HG03103 (cell line): Measurements from ENCODE around the gene MPZL3.

ENCODE experiments used
- ATAC-seq: cut with Tn5 transposase; IDR thresholded peaks from one replicate; pipeline ENCODE4 v1.9.1; 2021; ENCODE audit warnings: low read depth; ENCODE audit not compliant: unreplicated experiment

The MPZL3 gene

DNA sequence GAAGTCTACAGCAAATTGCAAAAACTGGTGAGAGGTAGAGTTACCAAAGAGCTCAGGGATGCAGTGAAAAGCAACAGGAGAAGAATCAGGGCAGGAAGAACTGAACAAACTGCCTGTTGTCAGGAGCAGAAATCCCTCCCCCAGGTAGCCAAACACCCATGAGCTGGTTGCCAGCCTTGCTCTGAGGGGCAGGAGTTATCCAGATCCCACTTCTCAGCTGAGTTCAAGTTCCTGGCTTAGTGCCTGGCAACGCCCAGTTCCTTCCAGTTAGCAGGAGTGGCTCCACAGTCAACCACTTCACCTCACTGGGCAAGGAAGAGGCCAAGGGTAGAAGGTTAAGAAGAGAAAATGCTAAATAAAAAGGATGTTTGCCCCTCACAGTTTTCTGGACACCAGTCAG, 13.8 kb upstream of the MPZL3 start:
- no peak for ATAC-seq

DNA sequence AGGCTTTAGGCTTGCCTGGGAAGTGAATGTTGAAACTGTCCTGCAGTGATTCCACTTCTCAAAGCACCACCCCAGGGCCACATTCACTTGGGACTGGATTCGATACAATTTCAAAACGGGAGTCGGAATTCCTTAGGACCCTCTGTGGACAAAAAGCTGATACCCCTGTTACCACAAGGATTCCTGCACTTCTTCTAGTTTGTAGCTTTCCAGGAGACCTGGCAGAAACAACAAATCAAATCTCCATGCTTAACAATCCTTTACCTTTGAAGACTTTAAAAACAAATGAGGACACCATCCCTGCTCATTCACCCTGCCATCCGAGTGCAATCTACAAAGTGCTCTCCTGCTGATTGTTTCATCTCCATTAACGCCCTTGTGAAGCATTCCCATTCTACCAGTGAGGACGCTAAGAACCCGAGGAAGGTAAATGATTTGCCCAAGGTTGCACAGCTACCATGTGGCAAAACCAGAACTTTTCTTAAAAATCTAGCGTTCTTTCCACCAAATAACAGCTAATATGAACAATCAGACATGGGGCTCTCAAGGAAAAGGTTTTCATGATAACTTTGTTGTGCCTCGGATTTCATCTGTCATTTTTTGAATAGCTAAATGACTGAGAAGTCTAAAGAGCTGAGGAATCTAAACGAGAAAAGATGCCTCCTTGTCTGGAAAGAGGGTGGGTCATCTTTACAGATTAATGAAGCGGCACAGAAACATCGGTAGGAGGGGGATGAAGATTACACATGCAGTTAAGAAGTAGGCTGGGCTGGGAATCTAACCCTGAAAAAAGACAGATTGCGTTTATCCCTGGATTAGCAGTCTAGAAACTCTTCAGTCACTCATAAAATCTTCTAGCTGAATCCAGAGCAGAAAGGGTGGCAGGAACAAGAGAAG, 12.7 kb upstream of the MPZL3 start:
- ATAC-seq = no peak

DNA sequence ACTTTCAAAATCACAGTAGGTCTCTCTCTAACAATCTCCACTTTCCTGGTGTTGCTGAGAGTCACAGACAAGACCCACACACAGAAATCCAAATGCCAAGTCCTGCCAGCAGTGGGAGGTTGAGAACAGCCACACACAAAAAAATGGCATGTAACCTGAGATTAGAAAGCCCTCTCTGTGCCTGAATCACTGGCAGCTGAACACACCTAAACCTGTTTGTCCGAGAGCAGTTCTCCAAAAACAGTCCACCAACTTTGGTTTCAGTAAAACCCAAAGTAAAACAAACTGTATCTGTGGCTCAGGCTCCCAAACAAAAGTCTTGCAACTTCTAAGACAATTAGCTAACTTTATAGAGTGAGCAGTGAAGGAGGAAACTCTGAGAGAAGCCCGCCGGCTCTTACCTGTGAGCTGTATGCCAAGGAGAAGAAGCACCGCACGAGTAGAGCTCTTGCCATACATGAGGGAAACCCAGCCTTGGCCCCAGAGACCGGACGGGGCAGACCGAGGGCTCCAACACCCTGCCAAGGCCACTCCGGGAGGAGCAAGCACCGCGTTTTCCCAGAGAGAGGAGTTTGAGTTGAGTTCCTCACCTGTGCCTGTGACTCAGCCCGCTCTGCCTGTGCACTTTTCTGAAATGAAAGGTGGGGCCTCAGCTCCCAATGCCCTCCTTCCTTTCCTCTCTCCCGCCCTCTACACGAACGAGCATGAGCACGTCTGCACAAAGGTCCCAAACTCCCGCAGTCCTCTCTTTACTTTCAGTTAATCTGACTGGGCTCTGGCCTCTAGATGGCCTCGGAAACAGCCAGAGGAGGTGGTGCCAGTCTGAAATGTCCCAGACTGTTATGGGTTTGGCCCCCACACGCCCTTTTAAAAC, 11.8 kb upstream of the MPZL3 start, which contains the start of gene MPZL2:
Gene MPZL2, minus strand, starts transcription at position 603 of the 874 bp plus-strand sequence. Its CDS starts 144 bp downstream, at position 459.
- no peak for ATAC-seq

DNA sequence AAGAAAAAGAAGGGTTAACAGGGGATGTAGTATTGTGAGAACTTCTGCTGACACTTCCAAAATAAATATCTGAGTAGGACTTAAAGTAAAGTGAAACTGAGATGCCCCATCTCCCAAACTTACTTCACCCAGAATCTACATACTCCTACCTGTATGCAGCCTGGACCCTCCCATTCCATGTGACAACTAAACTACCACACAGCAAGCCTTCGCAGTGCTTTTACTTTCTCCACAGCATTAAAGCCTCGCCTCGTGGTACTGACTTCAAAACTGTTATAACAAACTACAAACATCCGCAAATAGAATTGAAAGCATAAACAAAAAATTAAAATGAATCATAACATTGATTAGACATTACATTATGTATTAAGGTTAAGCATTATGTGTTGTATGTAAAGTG, 10.9 kb upstream of the MPZL3 start:
- no peak for ATAC-seq

DNA sequence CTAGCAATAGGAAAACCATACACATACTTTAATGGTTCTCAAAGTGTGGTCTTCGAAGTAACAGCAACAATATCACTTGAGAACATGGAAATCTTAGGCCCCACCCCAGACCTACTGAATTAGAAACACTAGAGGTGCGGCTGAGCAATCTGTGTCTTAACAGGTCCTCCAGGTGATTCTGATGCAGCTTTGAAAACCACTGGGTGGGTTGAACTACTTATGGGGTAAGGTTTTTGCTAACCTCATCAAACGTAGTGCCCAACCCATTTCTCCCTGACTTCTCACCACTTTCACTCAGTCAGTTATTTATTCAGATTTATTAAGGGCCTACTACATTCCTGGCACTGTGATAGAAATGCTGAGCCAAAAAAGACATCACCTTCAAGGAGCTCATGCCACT, 8.2 kb upstream of the MPZL3 start:
- ATAC-seq = no peak

DNA sequence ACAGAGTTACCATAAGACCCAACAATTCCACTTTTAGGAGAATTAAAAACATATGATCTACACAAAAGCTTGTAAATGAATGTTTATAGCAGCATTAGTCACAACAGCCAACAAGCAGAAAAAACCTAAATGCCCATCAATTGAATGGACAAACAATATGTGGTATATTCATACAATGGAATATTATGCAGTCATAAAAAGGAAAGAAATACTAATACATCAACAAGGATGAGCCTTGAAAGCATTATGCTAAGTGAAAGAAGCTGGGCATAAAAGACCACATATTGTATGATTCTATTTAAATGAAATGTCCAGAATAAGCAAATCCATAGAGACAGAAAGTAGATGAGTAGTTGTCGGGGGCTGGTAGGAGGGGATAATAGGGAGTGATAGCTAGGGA, 7.0 kb upstream of the MPZL3 start:
- ATAC-seq = no peak

DNA sequence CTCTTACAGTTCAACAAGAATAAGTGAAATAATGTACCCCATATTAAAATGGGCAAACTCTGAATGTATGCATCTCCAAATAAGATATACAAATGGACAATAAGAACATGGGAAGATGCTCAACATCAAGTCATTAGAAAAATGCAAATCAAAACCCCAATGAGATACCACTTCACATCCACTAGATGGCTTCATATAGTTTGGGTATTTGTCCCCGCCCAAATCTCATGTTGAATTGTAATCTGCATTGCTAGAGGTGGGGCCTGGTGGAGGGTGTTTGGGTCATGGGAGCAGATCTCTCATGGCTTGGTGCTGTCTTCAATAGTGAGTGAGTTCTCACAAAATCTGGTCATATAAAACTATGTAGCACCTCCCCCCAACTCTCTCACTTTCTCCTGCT, 6.2 kb upstream of the MPZL3 start:
- no peak for ATAC-seq

DNA sequence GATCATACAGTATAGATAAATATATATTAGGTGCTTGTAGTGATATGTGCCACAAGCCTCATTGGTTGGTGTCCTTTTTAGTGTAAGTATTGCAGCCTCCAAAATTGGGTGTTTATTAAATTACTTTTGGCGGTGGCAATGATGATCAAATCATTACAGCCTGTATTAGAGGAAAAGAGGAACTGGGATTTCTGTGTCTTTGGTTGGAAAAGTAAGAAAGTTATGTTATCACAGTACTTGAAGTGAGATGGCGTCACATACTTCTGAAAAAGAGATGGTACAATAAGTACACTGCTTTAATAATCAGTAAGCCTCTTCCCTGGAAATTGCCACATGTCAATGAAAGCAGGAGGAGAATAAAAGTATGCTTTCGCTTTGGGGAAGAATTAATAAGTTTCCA, 523 bp upstream of the MPZL3 start:
- ATAC-seq = no peak

DNA sequence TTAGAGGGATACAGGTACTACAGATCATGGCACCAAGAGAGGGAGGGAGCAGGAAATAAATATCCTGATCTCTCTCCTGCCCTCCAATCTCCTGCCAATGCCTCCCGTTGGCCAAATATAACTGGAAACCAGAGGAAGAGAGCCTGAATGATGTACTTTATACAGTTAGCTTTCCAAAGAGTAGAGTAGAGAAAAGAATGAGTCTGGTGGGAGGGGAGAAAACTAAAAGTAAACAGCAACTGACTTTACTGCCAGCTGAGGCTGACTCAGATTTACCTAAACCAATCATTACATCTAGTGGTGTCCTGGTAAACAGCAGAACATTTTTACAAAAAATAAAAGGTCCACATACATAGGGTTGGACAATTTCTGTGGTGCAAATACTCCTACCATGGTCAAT, 5.1 kb downstream of the MPZL3 start:
- no peak for ATAC-seq

DNA sequence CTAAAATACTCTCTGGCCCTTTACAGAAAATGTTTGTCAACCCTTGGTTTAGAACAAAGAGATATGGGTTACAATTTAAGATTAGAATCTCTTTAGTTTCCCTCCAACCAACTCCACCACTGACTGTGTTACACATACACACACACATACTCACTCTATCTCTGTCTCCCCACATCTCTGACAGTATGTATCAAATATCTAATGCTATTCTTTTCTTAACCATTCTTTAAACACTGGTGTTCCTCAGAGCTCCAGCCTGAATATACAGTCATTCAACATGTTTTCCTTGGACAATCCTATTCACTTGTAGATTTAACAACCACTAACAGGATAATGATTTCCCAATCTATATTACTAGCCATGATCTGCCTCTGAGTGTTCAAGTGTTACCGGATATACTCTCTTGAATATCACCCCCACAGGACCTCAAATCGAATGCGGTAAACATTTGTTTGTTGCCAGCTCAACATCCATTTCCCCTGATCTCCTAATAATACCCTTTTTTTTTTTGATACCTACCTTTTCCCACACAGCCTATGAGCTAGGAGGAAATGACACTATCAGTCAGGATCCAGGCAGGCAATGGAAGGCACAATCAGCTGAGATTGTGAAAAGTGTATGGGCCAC, 6.1 kb downstream of the MPZL3 start:
- no peak for ATAC-seq

DNA sequence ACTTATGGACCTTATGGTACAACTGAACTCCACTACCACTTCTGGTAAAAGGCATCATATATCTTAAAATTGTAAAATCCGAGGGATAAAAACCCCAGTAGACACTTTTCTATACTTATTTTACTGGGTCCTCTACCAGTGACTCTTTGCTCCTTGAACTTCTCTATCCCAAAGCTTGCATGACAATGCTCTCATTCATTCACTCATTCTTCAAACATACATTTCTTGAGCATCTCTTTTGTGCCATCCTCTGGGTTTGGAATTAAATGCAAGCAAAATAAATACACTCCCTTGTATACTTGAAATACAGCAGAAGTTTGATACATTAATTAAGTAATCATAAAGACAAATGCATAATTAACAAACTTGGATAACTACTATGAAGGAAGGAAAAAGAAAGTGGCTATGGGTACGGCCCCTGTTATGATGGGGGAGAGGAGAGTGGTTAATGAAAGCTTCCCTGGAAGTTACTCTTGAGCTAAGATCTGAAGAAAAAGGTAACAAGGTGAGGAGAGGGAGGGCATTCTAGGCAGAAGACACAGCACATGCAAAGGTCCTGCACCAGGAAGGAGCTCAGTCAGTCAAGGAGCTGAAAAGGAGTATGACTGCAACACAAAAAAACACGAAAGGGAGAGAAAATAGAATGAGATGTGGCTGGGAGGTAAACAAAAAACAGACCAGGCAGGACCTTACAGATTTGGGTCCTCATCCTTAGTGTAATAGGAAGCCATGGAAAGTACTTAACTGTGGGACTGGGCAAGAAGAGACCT, 8.0 kb downstream of the MPZL3 start:
- no peak for ATAC-seq

DNA sequence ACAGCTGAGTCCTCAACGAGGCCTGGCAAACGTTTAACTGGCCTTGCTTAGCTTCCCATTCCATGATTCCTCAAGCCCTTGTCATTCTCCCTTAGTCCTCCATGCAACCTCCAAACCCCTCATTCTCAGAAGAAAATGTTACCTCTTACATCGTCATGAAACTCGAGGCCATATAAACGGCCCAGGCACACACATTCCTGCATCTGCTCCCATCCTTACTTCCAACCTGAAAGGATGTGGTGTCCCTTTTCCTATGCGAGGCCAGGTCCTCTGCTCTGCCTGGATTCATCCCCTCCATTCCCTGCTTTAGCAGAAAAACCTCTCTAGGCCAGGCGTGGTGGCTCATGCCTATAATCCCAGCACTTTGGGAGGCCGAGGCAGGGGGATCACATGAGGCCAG, 9.0 kb downstream of the MPZL3 start:
- no peak for ATAC-seq

DNA sequence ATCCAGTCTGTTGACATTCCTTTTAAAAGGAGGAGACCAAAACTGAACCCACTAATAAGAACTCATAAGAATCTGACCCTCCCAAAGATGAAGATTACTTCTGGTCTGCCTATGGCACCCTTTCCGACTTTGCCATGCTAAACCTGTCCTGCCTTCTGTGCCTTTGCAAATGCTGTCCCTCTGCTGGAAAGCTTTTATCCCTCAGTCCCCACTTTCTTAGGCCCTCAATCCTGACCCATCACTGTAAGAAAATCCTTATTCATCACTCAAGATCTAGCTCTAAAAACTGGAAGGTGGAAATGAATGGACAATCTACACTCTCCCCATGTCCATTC, 10.4 kb downstream of the MPZL3 start:
- no peak for ATAC-seq

DNA sequence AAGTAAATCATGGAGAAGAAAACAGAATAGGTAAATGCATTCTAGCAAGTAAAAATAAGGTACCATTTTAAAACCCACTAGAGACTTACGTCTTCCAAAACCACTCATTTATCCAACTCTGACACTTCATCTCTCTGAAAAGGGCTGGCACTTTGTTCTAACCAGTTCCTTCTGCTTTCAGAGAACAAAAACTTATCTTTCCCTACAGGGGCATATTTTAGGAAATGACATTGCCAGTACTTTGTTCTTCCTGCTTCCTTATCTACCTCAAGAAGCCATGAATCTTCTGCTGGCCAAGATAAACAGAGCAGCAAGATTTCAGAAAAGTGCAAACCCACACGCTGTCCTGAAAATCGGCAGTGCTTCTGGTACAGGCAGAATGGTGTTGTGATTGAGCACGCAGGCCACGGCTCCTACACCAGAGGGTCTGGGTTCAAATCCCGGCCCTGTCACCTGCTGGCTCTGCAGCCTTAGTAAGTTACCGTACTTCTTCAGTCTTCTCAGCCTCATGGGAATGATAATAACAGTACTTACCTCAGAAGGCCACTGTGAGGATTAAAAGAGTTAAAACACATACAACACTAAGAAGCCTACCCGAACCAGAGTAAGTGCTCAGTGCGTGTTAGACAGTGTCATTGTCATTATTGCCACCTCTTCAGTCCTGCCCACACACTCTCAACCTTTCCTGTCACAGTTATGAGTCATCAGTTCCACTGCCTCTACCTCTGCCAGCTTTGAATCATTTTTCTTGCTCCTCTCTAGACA, 11.0 kb downstream of the MPZL3 start:
- ATAC-seq = peak; percentile 85

DNA sequence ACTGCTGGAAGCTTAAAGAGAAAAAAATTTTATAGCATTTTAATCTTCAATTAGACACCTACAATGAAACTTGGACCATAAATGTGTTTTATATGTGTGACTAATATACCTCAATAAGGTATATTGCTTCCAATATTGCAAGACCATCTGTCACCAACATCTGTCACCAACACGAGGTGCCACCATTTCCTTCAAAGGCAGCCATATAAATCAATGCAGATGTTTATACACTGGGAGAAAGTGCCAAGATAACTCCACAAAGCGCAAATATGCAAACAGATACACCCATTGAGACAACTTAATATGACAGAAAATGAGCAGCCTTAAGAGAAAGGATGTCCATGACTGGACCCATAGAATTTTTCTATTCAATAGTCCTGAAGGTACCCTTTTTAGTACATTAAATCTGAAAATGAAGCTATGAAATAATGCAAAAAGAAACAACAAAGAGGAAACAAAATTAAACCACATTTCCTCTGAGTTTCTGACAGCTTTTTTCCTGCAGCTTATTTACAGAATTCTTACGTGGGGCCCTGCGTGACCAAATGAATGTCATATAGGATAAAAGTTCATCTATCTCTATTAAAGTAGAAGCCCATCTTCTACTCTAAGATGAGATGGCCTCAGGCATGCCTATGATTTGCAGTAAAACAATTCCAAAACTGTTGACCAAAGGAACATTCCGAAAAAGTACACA, 12.5 kb downstream of the MPZL3 start:
- ATAC-seq = no peak

DNA sequence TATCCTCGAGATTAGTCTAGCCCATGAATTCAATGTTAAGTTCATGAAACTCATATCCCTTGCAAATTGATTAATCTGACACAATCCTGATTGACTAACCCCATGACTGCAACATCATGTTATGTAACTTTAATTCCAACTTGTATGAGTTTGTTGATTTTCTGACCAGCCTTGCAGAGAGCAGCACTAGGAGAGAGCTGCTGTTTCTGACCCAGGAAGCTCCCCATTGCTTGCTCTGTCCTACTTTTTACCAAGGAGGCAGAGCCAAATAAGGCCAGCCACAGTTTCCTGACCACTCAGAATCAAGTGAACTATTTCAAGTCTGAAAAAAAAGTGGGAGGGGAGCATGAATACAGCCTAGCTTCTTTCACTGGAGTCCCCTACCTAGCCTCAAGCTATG, 13.2 kb downstream of the MPZL3 start:
- no peak for ATAC-seq

DNA sequence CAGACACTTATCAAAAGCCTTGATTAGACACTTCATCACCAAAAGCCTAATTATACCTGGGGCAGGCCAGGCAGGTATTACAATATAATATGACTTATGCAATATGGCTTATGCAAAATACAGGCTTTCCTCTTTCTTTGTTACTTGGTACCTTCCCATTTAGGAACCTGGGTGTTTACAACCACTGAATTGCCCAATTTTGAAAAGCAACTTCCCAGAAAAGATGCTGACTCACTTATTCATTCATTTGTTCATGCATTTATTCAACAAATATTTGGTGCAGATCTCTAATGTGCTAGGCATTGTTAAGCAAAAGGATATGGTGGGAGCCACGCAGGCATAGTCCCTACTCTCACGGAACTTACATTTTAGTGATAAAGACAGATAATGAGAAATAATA, 13.7 kb downstream of the MPZL3 start:
- no peak for ATAC-seq

DNA sequence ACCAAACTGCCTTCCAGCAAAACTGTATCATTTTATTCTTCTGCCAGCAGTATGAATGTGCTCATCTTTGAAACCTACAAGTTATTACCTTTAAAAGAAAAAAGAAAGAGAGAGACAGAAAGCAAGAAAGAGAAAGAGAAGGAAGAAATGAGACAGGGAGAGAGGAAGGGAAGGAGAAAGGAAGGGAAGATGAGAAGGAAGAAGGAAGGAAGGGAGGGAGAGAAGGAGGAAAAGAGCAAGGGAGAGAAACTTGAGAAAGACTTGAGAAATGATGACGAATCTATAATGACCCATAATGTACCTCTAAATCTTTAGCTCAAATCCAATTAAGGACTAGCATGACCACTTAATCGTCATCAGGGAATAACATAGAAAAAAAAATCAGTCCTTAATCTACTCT, 16.0 kb downstream of the MPZL3 start:
- ATAC-seq = no peak

DNA sequence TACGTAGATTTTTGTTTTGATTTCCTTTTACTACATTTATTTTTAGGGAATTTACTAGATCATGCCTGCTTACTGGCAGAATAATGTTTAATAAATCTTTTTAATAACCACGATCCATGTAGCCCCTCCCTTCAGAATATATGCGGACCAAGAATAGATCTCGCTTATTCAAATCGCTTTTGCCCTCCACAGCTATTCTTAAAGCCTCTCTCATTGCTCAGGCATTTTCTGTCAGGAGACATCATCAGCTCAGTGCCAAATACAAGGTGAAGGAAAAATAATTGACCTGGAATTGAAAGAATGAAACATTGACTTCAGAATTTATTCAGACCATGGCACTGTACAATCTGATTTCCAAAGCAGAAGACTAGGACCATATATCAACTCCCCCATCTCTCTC, 17.3 kb downstream of the MPZL3 start:
- no peak for ATAC-seq
